Activated CD8-positive, alpha-beta T cell treated with anti-CD3 and anti-CD28 coated beads, Interleukin-2, amount 10 ng/mL, durations not matched to agents 7 days and 5 days (primary cell): ENCODE measurements around the gene PCSK7. TPM values are rescaled to one million over a fixed set of nuclear protein-coding genes. Genes with fewer than 3 reads are reported as not detected.

ENCODE experiments used
- ATAC-seq: fragments of 150-1000 bp; cut with Tn5 transposase; one replicate; pipeline ENCODE4 v1.10.0; 2021; ENCODE audit warnings: moderate library complexity
- CTCF ChIA-PET: fragments of 350-600 bp; sonication (Branson Sonifier 250); formaldehyde crosslinking; loops from one replicate; lab custom pipeline; 2021; ENCODE audit warnings: antibody characterized with exemption; lab: Charles Lee
- POLR2A ChIA-PET: fragments of 350-600 bp; sonication (Branson Sonifier 250); formaldehyde crosslinking; loops from one replicate; lab custom pipeline; 2021; ENCODE audit warnings: antibody characterized with exemption; lab: Charles Lee
- DNase-seq: peaks from one replicate; pipeline ENCODE4 v3.0.0-alpha.2; 2020
- H3K27ac Mint-ChIP-seq: one replicate; pipeline ENCODE4 v1.8.0; 2021; ENCODE audit warnings: mild to moderate bottlenecking, mixed read lengths
- H3K27me3 Mint-ChIP-seq: one replicate; pipeline ENCODE4 v1.8.0; 2021; ENCODE audit warnings: low read depth, mixed read lengths
- H3K36me3 Mint-ChIP-seq: one replicate; pipeline ENCODE4 v1.8.0; 2021; ENCODE audit warnings: low read depth, mixed read lengths
- H3K4me1 Mint-ChIP-seq: one replicate; pipeline ENCODE4 v1.8.0; 2021; ENCODE audit warnings: low read depth, mixed read lengths
- H3K4me3 Mint-ChIP-seq: one replicate; pipeline ENCODE4 v1.8.0; 2021; ENCODE audit warnings: mild to moderate bottlenecking, mixed read lengths
- H3K9me3 Mint-ChIP-seq: one replicate; pipeline ENCODE4 v1.8.0; 2022; ENCODE audit warnings: mixed read lengths; ENCODE audit not compliant: insufficient read depth
- total RNA-seq, 2 experiments: library from RNA; stranded (reverse); gene quantifications; one replicate each; pipeline ENCODE4 v1.2.3, GENCODE V29; 2021

PCSK7 gene
- total RNA-seq, 2 experiments from 2014 or later: 160 to 161 TPM

DNA sequence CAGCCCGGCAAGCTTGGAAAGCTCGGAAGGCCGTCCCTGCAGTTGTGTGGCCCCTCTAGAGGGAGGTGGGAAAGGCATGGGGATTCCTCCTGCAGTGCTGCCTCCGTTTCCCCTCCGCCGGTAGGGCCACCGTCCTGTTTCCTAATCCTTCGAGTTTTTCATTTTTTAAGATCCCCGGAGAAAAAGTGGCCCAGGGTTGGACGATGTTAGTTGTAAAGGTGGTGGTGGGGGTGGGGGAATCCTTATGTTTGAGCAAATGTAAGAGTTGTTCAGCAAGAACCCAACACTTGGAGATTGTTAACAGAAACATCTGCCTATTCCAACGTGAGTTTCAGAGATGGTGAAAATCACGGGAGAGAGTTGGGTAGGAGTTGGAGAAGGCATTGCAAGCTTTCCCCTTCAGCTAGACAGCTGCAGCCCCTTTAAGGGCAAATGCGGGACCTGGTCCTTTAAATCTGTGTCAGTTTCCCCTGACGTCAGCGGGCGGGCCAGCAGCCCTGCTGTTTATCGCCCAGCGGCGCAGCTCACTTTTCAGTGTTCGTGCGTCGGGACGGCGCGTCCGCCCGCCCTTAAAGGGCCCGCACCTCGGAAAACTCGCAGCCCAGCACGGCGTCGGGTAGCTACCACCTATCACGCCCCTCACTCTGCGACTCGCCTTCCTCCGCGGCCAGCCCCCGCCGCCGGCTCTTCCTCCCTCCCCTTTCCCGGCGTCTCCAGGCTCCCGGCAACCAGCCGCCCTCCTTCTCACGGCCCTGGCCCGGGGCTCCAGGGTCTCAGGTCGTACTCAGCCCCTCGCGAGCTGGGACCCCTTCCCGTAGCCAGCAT is 53.5 kb downstream of the PCSK7 start, which contains the start of gene SIDT2:
TSS of gene SIDT2 (plus strand) at position 534 of the 825 bp plus-strand sequence. CDS start 521 bp downstream, outside the sequence.
- CTCF ChIA-PET: interaction anchor here (0.8 to 7.8 kb wide), 9 partner anchors 9 to 390 kb away, joined by 3 to 124 read pairs (median 5); partner anchors contain the start of genes PAFAH1B2, PCSK7, RNF214 and ZPR1
- Mint-ChIP-seq H3K36me3 (no peaks in the 10 kb centered on the region), H3K9me3 (no peaks in the 10 kb centered on the region), H3K4me1 (peaks cover 36% of the 10 kb centered on the region), H3K4me3 (peak within 1 kb of the TSS; percentile 91), H3K27ac (peak within 1 kb of the TSS; percentile 88), H3K27me3 (no peaks in the 10 kb centered on the region)
- POLR2A ChIA-PET: interaction anchor here (0.6 to 2.8 kb wide), 8 partner anchors 11 to 380 kb away, joined by 3 to 32 read pairs (median 4); partner anchors contain the start of genes PAFAH1B2 and PCSK7
- ATAC-seq: peak; percentile 98
- DNase-seq: peak; percentile 95

GRCh38 chr11:117177534-117178209 is 54.2 kb downstream of the PCSK7 start:
- ChIA-PET CTCF (interaction anchor here (1.5 to 7.8 kb wide), 3 partner anchors 33 to 248 kb away, joined by 3 to 124 read pairs (median 32); partner anchors contain the start of genes PAFAH1B2, PCSK7 and RNF214), POLR2A (interaction anchor here (0.6 to 2.8 kb wide), 3 partner anchors 28 to 53 kb away, joined by 4 to 32 read pairs (median 14); partner anchors contain the start of genes PAFAH1B2 and PCSK7)
- H3K27ac Mint-ChIP-seq: peak overlapping the region; percentile 83
- peaks cover 42% of the 10 kb centered on the region for H3K4me1 Mint-ChIP-seq
- no peaks in the 10 kb centered on the region for H3K9me3 Mint-ChIP-seq
- no peak for ATAC-seq
- no peaks in the 10 kb centered on the region for H3K36me3 Mint-ChIP-seq
- H3K4me3 Mint-ChIP-seq: peak overlapping the region; percentile 91
- no peaks in the 10 kb centered on the region for H3K27me3 Mint-ChIP-seq
- DNase-seq: no peak

DNA sequence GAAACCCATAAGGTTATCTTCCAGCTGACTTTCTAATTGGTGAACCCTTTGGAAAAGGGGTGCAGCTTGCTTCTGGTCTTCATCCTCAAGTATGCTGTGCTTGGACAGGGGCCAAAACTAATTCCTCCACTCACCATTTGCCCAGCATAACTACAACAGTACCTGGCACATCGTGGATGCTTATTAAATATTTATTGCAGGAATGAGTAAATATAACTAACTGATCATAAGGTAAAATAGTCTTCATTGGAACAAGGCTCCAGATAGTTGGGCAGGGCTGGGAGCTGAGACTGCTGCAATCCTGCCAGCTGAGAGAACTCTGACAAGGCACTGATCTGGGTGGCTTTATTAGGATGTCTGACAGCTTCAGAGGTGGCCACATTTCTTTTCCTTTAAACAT is 55.7 kb downstream of the PCSK7 start:
- Mint-ChIP-seq H3K9me3 (no peaks in the 10 kb centered on the region), H3K4me3 (no peak overlapping the region), H3K36me3 (peaks cover 7% of the 10 kb centered on the region), H3K27ac (no peak overlapping the region), H3K27me3 (no peaks in the 10 kb centered on the region), H3K4me1 (peaks cover 42% of the 10 kb centered on the region)
- POLR2A ChIA-PET: interaction anchor here (0.5 kb wide), 1 partner anchor 31 kb away, joined by 3 read pairs; no protein-coding TSS in a partner anchor
- CTCF ChIA-PET: no interaction called here
- no peak for ATAC-seq
- no peak for DNase-seq

DNA sequence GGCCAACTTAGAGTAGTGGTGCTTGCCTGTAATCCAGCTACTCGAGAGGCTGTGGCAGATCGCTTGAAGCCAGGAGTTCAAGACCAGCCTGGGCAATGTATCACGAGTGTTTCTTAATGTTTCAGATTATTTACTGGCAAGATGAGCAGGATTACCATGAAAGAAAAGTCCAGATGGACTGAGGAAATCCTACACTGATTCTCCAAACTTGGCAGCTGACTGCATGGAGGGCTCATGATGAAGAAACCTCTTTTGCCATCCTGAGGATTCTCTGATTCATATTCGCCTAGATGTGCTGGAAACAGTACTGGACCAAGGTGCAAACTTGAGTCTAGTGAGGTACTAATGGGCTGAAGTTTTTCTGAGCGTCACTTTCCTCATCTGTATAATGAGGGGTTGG is 56.1 kb downstream of the PCSK7 start:
- H3K4me3 Mint-ChIP-seq: no peak overlapping the region
- POLR2A ChIA-PET: interaction anchor here (0.5 kb wide), 1 partner anchor 31 kb away, joined by 3 read pairs; no protein-coding TSS in a partner anchor
- CTCF ChIA-PET: no interaction called here
- no peaks in the 10 kb centered on the region for H3K9me3 Mint-ChIP-seq
- no peaks in the 10 kb centered on the region for H3K27me3 Mint-ChIP-seq
- H3K27ac Mint-ChIP-seq: no peak overlapping the region
- no peak for ATAC-seq
- H3K36me3 Mint-ChIP-seq: peaks cover 7% of the 10 kb centered on the region
- no peak for DNase-seq
- H3K4me1 Mint-ChIP-seq: peaks cover 38% of the 10 kb centered on the region

DNA sequence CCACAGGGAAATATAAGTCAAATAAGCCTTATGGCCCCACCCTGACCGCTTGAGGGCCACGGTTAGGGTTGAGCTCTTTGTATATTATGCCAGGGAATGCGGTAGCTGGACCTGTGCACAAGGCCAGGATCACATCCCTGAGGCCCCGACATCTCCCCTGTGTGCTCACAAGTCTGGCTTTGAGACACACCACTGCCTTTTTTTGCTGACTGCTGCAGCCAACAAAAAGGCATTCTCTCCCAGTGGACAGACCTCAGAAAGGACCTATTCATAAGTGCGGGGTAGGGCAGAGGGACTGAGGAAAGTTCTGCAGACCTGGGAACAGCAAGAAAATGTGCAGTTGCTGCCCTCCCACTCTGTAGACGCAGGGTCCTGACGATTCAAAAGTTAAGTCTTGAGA is 56.8 kb downstream of the PCSK7 start:
- no peak overlapping the region for H3K4me3 Mint-ChIP-seq
- CTCF ChIA-PET: interaction anchor here (2.3 kb wide), 1 partner anchor 27 kb away, joined by 6 read pairs; no protein-coding TSS in a partner anchor
- H3K36me3 Mint-ChIP-seq: peaks cover 11% of the 10 kb centered on the region
- no peak overlapping the region for H3K27ac Mint-ChIP-seq
- POLR2A ChIA-PET: no interaction called here
- no peaks in the 10 kb centered on the region for H3K27me3 Mint-ChIP-seq
- peaks cover 32% of the 10 kb centered on the region for H3K4me1 Mint-ChIP-seq
- H3K9me3 Mint-ChIP-seq: no peaks in the 10 kb centered on the region
- DNase-seq (no peak), ATAC-seq (no peak)

GRCh38 chr11:117172724-117173421 is 59.0 kb downstream of the PCSK7 start:
- Mint-ChIP-seq H3K27me3 (no peaks in the 10 kb centered on the region), H3K27ac (no peak overlapping the region), H3K4me1 (peaks cover 14% of the 10 kb centered on the region), H3K9me3 (no peaks in the 10 kb centered on the region), H3K36me3 (peaks cover 22% of the 10 kb centered on the region), H3K4me3 (no peak overlapping the region)
- ChIA-PET POLR2A (no interaction called here), CTCF (interaction anchor here (0.8 to 2.3 kb wide), 4 partner anchors 8 to 54 kb away, joined by 5 to 11 read pairs (median 6); partner anchors contain the start of gene PAFAH1B2)
- DNase-seq (no peak), ATAC-seq (no peak)

GRCh38 chr11:117171404-117172061 is 60.3 kb downstream of the PCSK7 start:
- no peak for ATAC-seq
- ChIA-PET CTCF (interaction anchor here (0.8 to 1.7 kb wide), 4 partner anchors 9 to 65 kb away, joined by 3 to 11 read pairs (median 5); partner anchors contain the start of gene PAFAH1B2), POLR2A (no interaction called here)
- peak overlapping the region; percentile 11 for H3K27ac Mint-ChIP-seq
- no peaks in the 10 kb centered on the region for H3K9me3 Mint-ChIP-seq
- H3K4me1 Mint-ChIP-seq: peaks cover 11% of the 10 kb centered on the region
- DNase-seq: no peak
- H3K36me3 Mint-ChIP-seq: peaks cover 31% of the 10 kb centered on the region
- H3K4me3 Mint-ChIP-seq: no peak overlapping the region
- H3K27me3 Mint-ChIP-seq: no peaks in the 10 kb centered on the region

DNA sequence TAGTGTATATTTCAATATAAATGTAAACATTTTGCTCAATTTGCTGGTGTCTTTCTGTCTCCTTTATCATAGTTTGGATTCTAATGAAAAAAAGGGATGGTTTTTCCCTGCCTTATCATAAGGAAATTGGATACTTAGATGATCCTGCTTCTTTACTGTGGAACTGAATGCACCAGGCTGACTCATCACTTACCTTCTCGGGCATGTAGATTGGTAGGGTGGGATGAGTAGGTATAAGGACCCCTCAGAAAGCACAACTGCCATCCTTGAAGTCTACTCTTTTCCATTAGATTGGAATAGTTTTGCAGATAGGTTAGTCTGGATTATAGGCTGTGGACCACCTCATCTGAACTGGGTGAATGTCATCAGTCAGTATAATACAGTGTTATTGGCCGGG is 60.9 kb downstream of the PCSK7 start:
- Mint-ChIP-seq H3K9me3 (no peaks in the 10 kb centered on the region), H3K27ac (no peak overlapping the region), H3K4me1 (peaks cover 11% of the 10 kb centered on the region), H3K4me3 (no peak overlapping the region), H3K36me3 (peaks cover 36% of the 10 kb centered on the region), H3K27me3 (no peaks in the 10 kb centered on the region)
- DNase-seq (no peak), ATAC-seq (no peak)
- ChIA-PET POLR2A (interaction anchor here (0.6 kb wide), 1 partner anchor 160 kb away, joined by 3 read pairs; no protein-coding TSS in a partner anchor), CTCF (no interaction called here)

DNA sequence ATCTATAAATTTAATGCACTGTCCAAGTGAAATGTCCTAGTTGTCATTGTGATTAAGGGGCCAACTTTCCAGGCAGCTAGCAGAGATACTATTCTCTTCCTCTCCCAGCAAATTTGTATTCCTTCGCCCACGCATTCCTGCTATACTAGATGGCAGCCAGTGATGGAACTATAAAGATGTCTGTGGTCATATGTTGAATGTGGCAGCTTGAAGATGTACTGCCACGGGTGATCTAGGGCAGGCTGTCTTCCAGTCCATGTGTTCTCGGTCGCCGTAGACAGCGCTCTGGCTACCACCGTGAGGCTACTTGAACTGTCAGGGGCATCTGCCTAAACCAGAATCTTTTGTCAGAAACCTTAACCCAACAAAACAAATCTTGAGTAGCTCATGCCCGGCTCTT is 61.7 kb downstream of the PCSK7 start:
- ChIA-PET POLR2A (interaction anchor here (0.6 kb wide), 1 partner anchor 161 kb away, joined by 3 read pairs; no protein-coding TSS in a partner anchor), CTCF (interaction anchor here (0.9 to 1.0 kb wide), 2 partner anchors 8 to 62 kb away, joined by 4 read pairs; partner anchors contain the start of genes PCSK7, RNF214 and SIDT2)
- Mint-ChIP-seq H3K36me3 (peaks cover 42% of the 10 kb centered on the region), H3K4me1 (peaks cover 11% of the 10 kb centered on the region), H3K4me3 (no peak overlapping the region), H3K27me3 (no peaks in the 10 kb centered on the region), H3K9me3 (no peaks in the 10 kb centered on the region), H3K27ac (no peak overlapping the region)
- ATAC-seq (no peak), DNase-seq (no peak)

- Mint-ChIP-seq H3K4me3 (no peak overlapping the region), H3K27ac (no peak overlapping the region), H3K4me1 (peaks cover 11% of the 10 kb centered on the region), H3K36me3 (peaks cover 45% of the 10 kb centered on the region), H3K9me3 (no peaks in the 10 kb centered on the region), H3K27me3 (no peaks in the 10 kb centered on the region)
- DNase-seq: no peak
- ChIA-PET POLR2A (interaction anchor here (1.1 kb wide), 1 partner anchor 25 kb away, joined by 3 read pairs; no protein-coding TSS in a partner anchor), CTCF (interaction anchor here (0.9 to 1.0 kb wide), 2 partner anchors 9 to 62 kb away, joined by 4 read pairs; partner anchors contain the start of genes PCSK7, RNF214 and SIDT2)
- no peak for ATAC-seq
These were observed 62.1 kb downstream of the PCSK7 start for GRCh38 chr11:117169736-117170135.
